HK-2 (cell line): ENCODE data around the gene ZNF513.
"Not testable (repeated sequence)": the region's sequence is repeated elsewhere in the genome, so short reads cannot be mapped to it uniquely, and the experiment has no call there.

ENCODE experiments used
- DNase-seq: peaks from one replicate; pipeline ENCODE4 v3.0.0-alpha.2; 2018; ENCODE audit not compliant: unreplicated experiment

Gene ZNF513

GRCh38 chr2:27380626-27381545, at the start of gene ZNF513:
ZNF513 (minus strand) TSS chr2:27380734; CDS start chr2:27380526, 208 bp downstream.
- DNase-seq = no peak

- peak; percentile 90 for DNase-seq
Observed at GRCh38 chr2:27428978-27429541, 48.5 kb upstream of the ZNF513 start.

- peak; percentile 88 for DNase-seq
Observed at GRCh38 chr2:27428213-27428977, 47.9 kb upstream of the ZNF513 start, which contains the start of gene NRBP1. NRBP1 (plus strand) TSS chr2:27428631; CDS start chr2:27433274, 4,643 bp downstream.

- DNase-seq = no peak
Observed at GRCh38 chr2:27427863-27428212, 47.3 kb upstream of the ZNF513 start.

DNA sequence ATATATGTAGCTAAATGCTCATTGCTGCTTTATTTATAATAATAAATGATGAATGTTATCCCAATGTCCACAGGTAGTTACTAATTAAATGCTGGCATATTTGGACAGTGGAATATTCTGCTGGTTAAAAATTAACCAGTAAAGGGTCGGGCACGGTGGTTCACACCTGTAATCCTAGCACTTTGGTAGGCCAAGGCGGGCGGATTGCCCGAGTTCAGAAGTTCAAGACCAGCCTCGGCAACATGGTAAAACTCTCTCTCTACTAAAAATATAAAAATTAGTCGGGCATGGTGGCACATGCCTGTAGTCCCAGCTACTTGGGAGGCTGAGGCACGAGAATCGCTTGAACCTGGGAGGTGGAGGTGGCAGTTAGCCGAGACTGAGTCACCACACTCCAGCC, 44.5 kb upstream of the ZNF513 start:
- DNase-seq = not testable (repeated sequence)

DNA sequence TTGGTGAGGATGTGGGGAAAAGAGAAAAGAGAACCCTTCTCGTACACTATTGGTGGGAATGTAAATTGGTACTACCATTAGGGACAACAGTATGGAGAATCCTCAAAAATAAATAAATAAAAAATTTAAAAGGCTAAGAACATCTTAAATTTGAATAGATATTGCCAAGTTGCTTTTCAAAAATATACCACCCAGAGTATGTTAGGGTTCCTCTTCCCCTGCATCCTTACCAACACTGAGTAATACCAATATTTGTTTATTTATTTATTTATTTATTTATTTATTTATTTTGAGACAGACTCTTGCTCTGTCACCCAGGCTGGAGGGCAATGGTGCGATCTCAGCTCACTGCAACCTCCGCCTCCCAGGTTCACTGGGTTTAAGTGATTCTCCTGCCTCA, 42.4 kb upstream of the ZNF513 start:
- no peak for DNase-seq

- DNase-seq = no peak
Observed at GRCh38 chr2:27421660-27422250, 41.2 kb upstream of the ZNF513 start.

GRCh38 chr2:27420996-27421395, 40.5 kb upstream of the ZNF513 start:
- no peak for DNase-seq

DNA sequence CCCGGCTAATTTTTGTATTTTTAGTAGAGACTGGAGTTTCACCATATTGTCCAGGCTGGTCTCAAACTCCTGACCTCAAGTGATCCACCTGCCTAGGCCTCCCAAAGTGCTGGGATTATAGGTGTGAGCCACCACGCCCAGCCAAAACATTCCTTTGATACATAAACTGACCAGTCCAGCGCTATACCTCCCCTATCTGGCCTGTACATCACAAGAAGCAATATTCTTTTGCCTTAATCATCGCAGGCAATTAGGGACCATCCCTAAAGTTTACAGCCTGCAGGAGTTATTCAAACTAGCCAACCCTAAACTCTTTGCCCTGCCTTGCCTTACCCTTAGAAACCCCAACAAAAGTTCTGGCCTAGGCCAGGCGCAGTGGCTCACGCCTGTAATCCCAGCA, 35.6 kb upstream of the ZNF513 start:
- no peak for DNase-seq

DNA sequence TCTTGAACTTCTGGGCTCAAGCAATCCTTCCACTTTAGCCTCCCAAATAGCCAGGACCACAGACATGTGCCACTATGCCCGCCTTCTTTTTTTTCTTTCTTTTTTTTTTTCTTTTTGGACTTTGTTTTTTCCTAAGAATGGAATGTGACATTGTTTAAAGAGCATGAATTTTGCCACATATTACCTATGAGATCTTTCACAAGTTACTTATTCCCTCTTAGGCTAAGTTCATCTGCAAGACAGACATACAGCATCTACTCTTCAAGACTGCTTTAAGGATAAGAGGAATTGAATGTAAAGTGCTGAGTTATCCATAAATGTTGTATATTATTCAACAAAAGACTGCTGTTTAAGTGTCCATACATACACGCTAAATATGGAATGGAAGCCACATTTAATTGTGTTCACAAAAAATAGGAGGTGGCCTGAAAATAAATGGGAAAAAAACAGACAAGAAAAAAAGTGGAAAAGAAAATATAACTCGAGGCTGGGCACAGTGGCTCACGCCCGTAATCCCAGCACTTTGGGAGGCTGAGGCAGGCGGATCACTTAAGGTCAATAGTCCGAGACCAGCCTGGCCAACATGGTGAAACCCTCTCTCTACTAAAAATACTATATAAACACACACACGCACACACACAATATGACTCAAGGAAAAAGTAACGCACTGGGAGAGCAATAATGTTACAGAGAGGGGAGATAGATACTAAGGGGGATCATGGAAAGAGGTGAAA, 32.1 kb upstream of the ZNF513 start:
- DNase-seq = no peak

DNA sequence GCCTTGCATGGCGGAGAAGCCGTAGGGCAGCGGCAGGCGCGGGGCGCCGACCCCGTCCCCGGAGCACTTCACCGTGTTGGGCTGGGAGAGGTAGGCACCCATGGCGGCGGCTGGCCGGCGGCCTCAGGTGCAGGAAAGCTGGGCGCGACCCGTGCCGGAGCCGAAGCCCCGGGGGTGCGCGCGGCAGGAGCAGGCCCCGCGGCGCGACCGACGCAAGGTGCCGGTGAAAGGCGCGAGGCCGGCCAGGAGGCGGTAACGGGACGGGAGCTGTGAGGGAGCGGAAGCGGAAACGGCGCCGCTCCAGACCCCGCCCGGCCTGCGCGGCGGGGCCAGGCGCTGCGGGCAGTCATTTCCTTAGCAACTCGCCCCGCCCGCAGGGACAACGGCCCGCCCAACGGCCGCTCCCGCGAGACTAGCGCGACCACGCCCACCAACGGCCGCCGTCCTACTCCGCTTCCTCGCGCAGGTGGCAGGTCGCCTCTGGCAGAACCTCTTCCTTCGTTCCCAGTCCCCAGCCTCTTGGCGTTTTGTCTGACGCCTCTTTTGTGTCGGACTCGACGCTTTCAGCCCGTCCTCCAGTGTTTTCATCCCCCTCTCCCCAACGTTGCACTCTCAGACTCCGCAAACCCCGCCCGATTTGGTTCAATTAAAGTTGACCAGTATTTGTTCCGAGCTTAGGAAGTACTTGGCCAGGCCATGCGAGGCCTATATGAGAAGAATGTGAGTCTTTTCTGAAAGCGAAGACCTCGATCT, 29.0 kb upstream of the ZNF513 start, which contains the start of gene PPM1G:
PPM1G (minus strand) TSS at position 271 of the 753 bp plus-strand sequence; CDS start at position 102, 169 bp downstream.
- DNase-seq = peak; percentile 96

DNA sequence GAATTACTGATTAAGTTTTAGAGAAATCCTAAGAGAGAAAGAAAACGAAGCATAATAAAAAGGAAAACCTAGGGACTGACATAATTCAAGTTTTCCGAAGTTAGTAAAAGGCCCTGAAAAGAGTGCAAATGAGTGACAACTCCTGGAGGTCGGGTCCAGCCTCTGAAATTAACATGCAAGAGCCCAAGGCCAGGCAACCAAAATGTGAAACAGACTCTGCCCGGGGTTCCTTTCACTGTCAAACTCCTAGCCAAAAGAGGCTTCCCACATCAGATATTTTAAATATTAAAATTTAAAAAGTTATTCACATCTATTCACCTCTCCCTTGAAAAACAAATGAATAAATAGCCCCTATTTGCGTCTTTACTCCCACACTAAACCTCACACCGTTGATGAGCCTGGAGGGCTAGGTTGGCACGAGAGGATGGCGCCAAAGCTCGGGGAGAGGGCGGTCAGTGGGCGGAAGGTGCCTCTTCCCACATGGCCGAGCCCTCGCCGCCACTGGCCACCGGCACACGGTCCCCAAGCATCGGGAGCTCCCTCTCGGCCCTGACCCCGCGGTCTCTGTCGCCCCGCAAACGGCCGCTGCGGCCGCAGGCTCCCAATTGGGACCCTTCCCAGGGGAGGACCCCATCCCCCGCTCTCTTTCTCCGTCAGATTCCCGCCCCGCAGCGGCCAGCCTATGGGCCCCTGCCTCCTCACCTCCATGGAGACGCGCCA, 28.2 kb upstream of the ZNF513 start:
- peak; percentile 34 for DNase-seq

- DNase-seq = peak; percentile 32
Observed at GRCh38 chr2:27407798-27408491, 27.4 kb upstream of the ZNF513 start.

GRCh38 chr2:27400348-27401135, 20.0 kb upstream of the ZNF513 start:
- DNase-seq = no peak

- no peak for DNase-seq
Observed at GRCh38 chr2:27398962-27399361, 18.4 kb upstream of the ZNF513 start.

- no peak for DNase-seq
Observed at GRCh38 chr2:27393225-27393624, 12.7 kb upstream of the ZNF513 start.

DNA sequence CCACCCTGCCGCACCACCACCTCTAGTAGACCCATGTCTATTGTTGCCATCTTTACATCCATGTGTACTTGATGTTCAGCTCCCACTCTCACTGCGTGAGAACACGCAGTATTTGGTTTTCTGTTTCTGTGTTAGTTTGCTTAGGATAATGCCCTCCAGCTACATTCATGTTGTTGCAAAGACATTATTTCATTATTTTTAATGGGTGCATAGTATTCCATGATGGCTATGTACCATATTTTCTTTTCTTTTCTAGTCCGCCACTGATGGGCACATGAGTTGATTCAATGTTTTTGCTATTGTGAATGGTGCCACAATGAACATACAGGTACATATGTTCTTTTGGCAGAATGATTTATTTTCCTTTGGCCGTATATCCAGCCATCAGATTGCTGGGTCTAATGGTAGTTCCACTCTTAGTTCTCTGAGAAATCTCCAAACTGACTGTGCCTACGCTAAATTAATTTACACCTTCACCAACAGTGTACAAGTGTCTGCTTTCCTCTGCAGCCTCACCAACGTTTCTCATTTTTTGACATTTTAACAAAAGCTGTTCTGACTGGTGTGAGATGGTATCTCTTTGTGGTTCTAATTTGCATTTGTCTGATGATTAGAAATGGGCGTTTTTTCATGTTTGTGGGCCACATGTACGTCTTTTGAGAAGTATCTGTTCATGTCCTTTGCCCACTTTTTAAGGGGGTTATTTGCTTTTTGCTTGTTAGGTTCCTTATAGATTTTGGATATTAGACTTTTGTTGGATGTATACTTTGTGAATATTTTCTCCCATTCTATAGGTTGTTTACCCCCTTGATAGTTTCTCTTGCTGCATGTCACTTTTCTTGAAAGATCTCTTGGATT, 10.5 kb upstream of the ZNF513 start:
- no peak for DNase-seq
